Testis (tissue), 3 donors: Measurements from ENCODE around the gene PAPSS2. TPM values are rescaled to one million over a fixed set of nuclear protein-coding genes. Genes with fewer than 3 reads are reported as not detected.

Experiments used
- DNase-seq: peaks from one replicate; pipeline ENCODE4 v3.0.0-alpha.2; 2019
- H3K27ac ChIP-seq, 2 donors: fragments of 200-600 bp; sonication (generic); one replicate each; pipeline ENCODE4 v1.5.1; 2019
- H3K27me3 ChIP-seq: fragments of 200-600 bp; sonication (generic); one replicate; pipeline ENCODE4 v1.5.1; 2019
- H3K36me3 ChIP-seq: fragments of 200-600 bp; sonication (generic); one replicate; pipeline ENCODE4 v1.5.1; 2017; ENCODE audit warnings: low read depth; ENCODE audit errors: missing control alignments
- H3K4me1 ChIP-seq: fragments of 200-600 bp; sonication (generic); one replicate; pipeline ENCODE4 v1.5.1; 2019
- H3K4me3 ChIP-seq, 2 donors: fragments of 200-600 bp; sonication (generic); one replicate each; pipeline ENCODE4 v1.5.1; 2017 to 2019
- H3K9me3 ChIP-seq: fragments of 200-600 bp; sonication (generic); one replicate; pipeline ENCODE4 v1.5.1; 2017
- CTCF ChIP-seq, 3 experiments: fragments of 450-650 bp in 2 of 3; fragments of 200-600 bp in 1 of 3; sonication (generic) in 1 of 3; IDR thresholded peaks; one replicate each; pipeline ENCODE4 v1.5.1; 2016 to 2019; ENCODE audit warnings: antibody characterized with exemption in 3 of 3, mild to moderate bottlenecking in 2 of 3, moderate library complexity in 1 of 3
- POLR2A ChIP-seq: fragments of 450-650 bp; IDR thresholded peaks from one replicate; pipeline ENCODE4 v1.6.1; 2017; ENCODE audit warnings: antibody characterized with exemption, mild to moderate bottlenecking, moderate library complexity
- WGBS, 2 donors: methylation state at CpG; one replicate each; pipeline ENCODE4 v1.1.5; 2018; 5-methylcytosine and 5-hydroxymethylcytosine counted together
- intact Hi-C: fragments of 100-400 bp; cut with DNase I; formaldehyde crosslinking; loops from one replicate; pipeline ENCODE4 v1.15.1; 2023; ENCODE audit warnings: low total_unique reads
- polyA plus RNA-seq: library from polyadenylated mRNA; stranded (reverse); fragments of 350-450 nt; fragmentation: Illumina TruSeq; extraction: RNeasy Lipid Tissue Mini Kit (QIAGEN cat#74804); gene quantifications from one replicate; pipeline ENCODE4 v1.2.3, GENCODE V29; 2014; ENCODE audit warnings: low read depth, low replicate concordance; ENCODE audit not compliant: insufficient read depth
- total RNA-seq, 2 donors: library from RNA; depleted of rRNA; stranded (reverse); fragments of >200 nt; gene quantifications; one replicate each; pipeline ENCODE4 v1.2.3, GENCODE V29; 2016

Gene PAPSS2
- total and polyA plus RNA-seq, 3 donors from 2014 or later: 4.6 to 20.1 (median 6.4) TPM

- no peak overlapping the region for H3K4me3 ChIP-seq
- WGBS, 2 donors: 72 to 77% methylated on average over 6 of the region's 6 CpGs
- H3K36me3 ChIP-seq: no peaks in the 10 kb centered on the region
- H3K27me3 ChIP-seq: no peaks in the 10 kb centered on the region
- H3K27ac ChIP-seq: peak overlapping the region; percentile 5 to 27
- no peak for DNase-seq
- H3K4me1 ChIP-seq: no peaks in the 10 kb centered on the region
- intact Hi-C loops: no loop called here
- H3K9me3 ChIP-seq: no peaks in the 10 kb centered on the region
- no peak for TF ChIP-seq POLR2A
- TF ChIP-seq CTCF (IDR thresholded peaks at IDR 0.05): no peak
These were observed 100.7 kb downstream of the PAPSS2 start for GRCh38 chr10:87760195-87760905.

- WGBS, 2 donors: 69 to 73% methylated on average over 4 of the region's 4 CpGs
- intact Hi-C loops: no loop called here
- no peaks in the 10 kb centered on the region for H3K36me3 ChIP-seq
- H3K27me3 ChIP-seq: no peaks in the 10 kb centered on the region
- H3K4me3 ChIP-seq: no peak overlapping the region
- H3K9me3 ChIP-seq: no peaks in the 10 kb centered on the region
- H3K27ac ChIP-seq: peak overlapping the region in 1 of 2 donors; percentile 44
- no peak for TF ChIP-seq POLR2A
- no peak for TF ChIP-seq CTCF (IDR thresholded peaks at IDR 0.05)
- DNase-seq: no peak
- H3K4me1 ChIP-seq: no peaks in the 10 kb centered on the region
These were observed 101.5 kb downstream of the PAPSS2 start for GRCh38 chr10:87761153-87761552.

GRCh38 chr10:87761892-87762291, 102.2 kb downstream of the PAPSS2 start:
- Histone ChIP-seq H3K27me3 (no peaks in the 10 kb centered on the region), H3K36me3 (no peaks in the 10 kb centered on the region), H3K27ac (peak overlapping the region in 1 of 2 donors; percentile 44), H3K4me3 (no peak overlapping the region), H3K9me3 (no peaks in the 10 kb centered on the region), H3K4me1 (no peaks in the 10 kb centered on the region)
- DNase-seq: no peak
- TF ChIP-seq CTCF (IDR thresholded peaks at IDR 0.05) (no peak), POLR2A (no peak)
- 72 to 80% methylated on average over 2 of the region's 2 CpGs for WGBS, 2 donors
- intact Hi-C loops: no loop called here

- H3K27ac ChIP-seq: no peak overlapping the region
- H3K27me3 ChIP-seq: no peaks in the 10 kb centered on the region
- intact Hi-C loops: no loop called here
- DNase-seq: no peak
- 78 to 85% methylated on average over 5 of the region's 5 CpGs for WGBS, 2 donors
- no peak overlapping the region for H3K4me3 ChIP-seq
- no peak for TF ChIP-seq CTCF (IDR thresholded peaks at IDR 0.05)
- TF ChIP-seq POLR2A: no peak
- no peaks in the 10 kb centered on the region for H3K4me1 ChIP-seq
- H3K9me3 ChIP-seq: no peaks in the 10 kb centered on the region
- no peaks in the 10 kb centered on the region for H3K36me3 ChIP-seq
These were observed 103.6 kb downstream of the PAPSS2 start for GRCh38 chr10:87763086-87763861.
